Measurements from ENCODE around the gene MED8. TPM values are rescaled to one million over a fixed set of nuclear protein-coding genes. Genes with fewer than 3 reads are reported as not detected.

The MED8 gene
- total and polyA plus RNA-seq, 10 of the 15 experiments (the other 5 are each of a cell fraction or from before 2014, with no cell fraction given): 20.2 to 61.7 (median 39.5) TPM

GRCh38 chr1:43340559-43340958 is 49.0 kb downstream of the MED8 start:
- Histone ChIP-seq H3K4me1 (ENCODE audit: control insufficient read depth, insufficient read depth, low read length) (no peaks in the 10 kb centered on the region), H3K4me3 (no peak overlapping the region), H3K36me3 (ENCODE audit: control insufficient read depth in 2 of 2, insufficient read depth in 2 of 2, low read length in 1 of 2) (no peaks in the 10 kb centered on the region), H3K27ac (ENCODE audit: control insufficient read depth, insufficient read depth) (no peak overlapping the region), H3K79me2 (ENCODE audit: control insufficient read depth, insufficient read depth, low read length) (no peaks in the 10 kb centered on the region), H3K9ac (ENCODE audit: control insufficient read depth, insufficient read depth, low read length) (no peak overlapping the region), H3K4me2 (ENCODE audit: control insufficient read depth, insufficient read depth) (no peak overlapping the region), H3K9me3 (replicated peaks; ENCODE audit: control insufficient read depth, insufficient read depth, low read length) (no peaks in the 10 kb centered on the region), H3K27me3 (replicated peaks in 1 of 2; ENCODE audit: control insufficient read depth in 2 of 2, insufficient read depth in 2 of 2, low read length in 1 of 2) (no peaks in the 10 kb centered on the region; a peak in 1 of 4 replicates), H2AFZ (ENCODE audit: control insufficient read depth, low read depth, low read length) (no peak overlapping the region), H4K20me1 (ENCODE audit: control insufficient read depth, insufficient read depth) (no peaks in the 10 kb centered on the region)
- ChIA-PET CTCF (interaction anchor here (0.9 kb wide), 1 partner anchor 17 kb away, joined by 3 read pairs; no protein-coding TSS in a partner anchor), RAD21 (ENCODE audit: unreplicated experiment) (no interaction called here), SMC1A (ENCODE audit: uncharacterized antibody, unreplicated experiment) (interaction anchor here (0.9 to 1.4 kb wide), 2 partner anchors 11 to 46 kb away, joined by 3 to 4 read pairs; no protein-coding TSS in a partner anchor), POLR2A (interaction anchor here (0.6 kb wide), 1 partner anchor 51 kb away, joined by 3 read pairs; no protein-coding TSS in a partner anchor)
- DNase-seq (ENCODE audit: low read depth, low spot score) (no peak), ATAC-seq (no peak), FAIRE-seq (no peak)
- BruUV-seq (replicated peaks): no TSS peak
- TF ChIP-seq MAX (IDR thresholded peaks at IDR 0.05; ENCODE audit: low read depth, low read length) (no peak), ZNF622 (IDR thresholded peaks at IDR 0.05) (no peak), YBX1 (IDR thresholded peaks at IDR 0.05) (no peak), SPI1 (IDR thresholded peaks at IDR 0.05; ENCODE audit: borderline replicate concordance, insufficient read depth, low read depth, low read length) (no peak), ZNF592 (IDR thresholded peaks at IDR 0.05) (no peak), LARP7 (IDR thresholded peaks at IDR 0.05) (no peak), BRCA1 (IDR thresholded peaks at IDR 0.05; ENCODE audit: low read depth, low read length) (no peak), CREM (IDR thresholded peaks at IDR 0.05; ENCODE audit: low read depth) (no peak), STAT1 (conservative IDR thresholded peaks at IDR 0.05) (no peak), KAT2A (conservative IDR thresholded peaks at IDR 0.05; ENCODE audit: control insufficient read depth, low read depth, low read length) (no peak), ZNF207 (IDR thresholded peaks at IDR 0.05; ENCODE audit: borderline replicate concordance) (no peak), NFIC (IDR thresholded peaks at IDR 0.05; ENCODE audit: low read depth, low read length) (no peak), TCF3 (IDR thresholded peaks at IDR 0.05; ENCODE audit: borderline replicate concordance, insufficient read depth, low read depth, low read length) (no peak)
- WGBS (ENCODE audit: insufficient coverage, insufficient replicate concordance, low lambda C conversion rate, missing lambda C conversion rate): 0% methylated on average over 1 of the region's 1 CpG
- in situ Hi-C loops (cut with MboI): no loop called here
- intact Hi-C loops (cut with micrococcal nuclease; ENCODE audit: unreplicated experiment): no loop called here
